GM06990 (cell line): Measurements from ENCODE around the gene NPTXR.
A peak's percentile ranks its signal among the peaks of the same experiment; 100 is the strongest.

Experiments used
- DNase-seq: peaks from one replicate; pipeline ENCODE4 v3.0.0-alpha.2; 2011; ENCODE audit not compliant: insufficient read length; ENCODE audit errors: extremely low read depth
- H3K27me3 ChIP-seq: replicated peaks from 2 replicates; pipeline ENCODE4 v1.6.0; 2011; ENCODE audit warnings: low read length; ENCODE audit not compliant: control insufficient read depth, insufficient read depth
- H3K36me3 ChIP-seq: 2 replicates; pipeline ENCODE4 v1.5.1; 2011; ENCODE audit warnings: low read length; ENCODE audit not compliant: control insufficient read depth, insufficient read depth
- H3K4me3 ChIP-seq: replicated peaks from 2 replicates; pipeline ENCODE4 v1.5.1; 2011; ENCODE audit warnings: low read depth, mild to moderate bottlenecking, control low read depth, low read length
- TF ChIP-seq, protein P1 (sequence below): IDR thresholded peaks from 2 replicates; pipeline ENCODE4 v1.5.1; 2011; ENCODE audit warnings: low read length, control low read depth, mild to moderate bottlenecking, inconsistent platforms; ENCODE audit not compliant: insufficient read depth, poor library complexity, severe bottlenecking

NPTXR gene

DNA sequence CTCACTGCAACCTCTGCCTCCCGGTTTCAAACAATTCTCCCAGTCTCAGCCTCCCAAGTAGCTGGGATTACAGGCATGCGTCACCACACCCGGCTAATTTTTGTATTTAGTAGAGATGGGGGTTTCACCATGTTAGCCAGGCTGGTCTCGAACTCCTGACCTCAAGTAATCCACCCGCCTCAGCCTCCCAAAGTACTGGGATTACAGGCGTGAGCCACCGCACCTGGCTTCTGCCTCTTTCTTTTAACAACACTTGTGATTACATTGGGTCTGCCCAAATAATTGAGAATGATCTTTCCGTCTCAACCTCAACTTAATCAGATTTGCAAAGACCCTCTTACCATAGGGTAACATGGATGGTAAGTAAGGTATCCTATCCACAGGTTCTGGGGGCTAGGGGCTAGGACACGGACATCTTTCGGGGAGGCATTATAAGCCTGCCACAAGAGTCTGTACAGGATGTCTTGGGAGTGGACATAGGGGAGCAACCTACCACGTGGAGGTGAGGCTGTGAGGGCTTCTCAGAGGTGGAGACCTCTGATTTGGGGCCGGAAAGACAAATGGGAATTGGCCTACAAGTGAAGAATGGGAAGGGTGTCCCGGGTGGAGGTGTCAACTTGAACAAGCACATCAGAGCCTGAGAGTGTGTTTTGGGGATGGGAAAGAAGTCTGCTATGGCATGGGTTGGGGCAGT lies 30.8 kb upstream of the NPTXR start:
- Histone ChIP-seq H3K36me3 (peaks cover 2% of the 10 kb centered on the region), H3K4me3 (no peak overlapping the region), H3K27me3 (no peaks in the 10 kb centered on the region)
- TF ChIP-seq, protein P1, sequence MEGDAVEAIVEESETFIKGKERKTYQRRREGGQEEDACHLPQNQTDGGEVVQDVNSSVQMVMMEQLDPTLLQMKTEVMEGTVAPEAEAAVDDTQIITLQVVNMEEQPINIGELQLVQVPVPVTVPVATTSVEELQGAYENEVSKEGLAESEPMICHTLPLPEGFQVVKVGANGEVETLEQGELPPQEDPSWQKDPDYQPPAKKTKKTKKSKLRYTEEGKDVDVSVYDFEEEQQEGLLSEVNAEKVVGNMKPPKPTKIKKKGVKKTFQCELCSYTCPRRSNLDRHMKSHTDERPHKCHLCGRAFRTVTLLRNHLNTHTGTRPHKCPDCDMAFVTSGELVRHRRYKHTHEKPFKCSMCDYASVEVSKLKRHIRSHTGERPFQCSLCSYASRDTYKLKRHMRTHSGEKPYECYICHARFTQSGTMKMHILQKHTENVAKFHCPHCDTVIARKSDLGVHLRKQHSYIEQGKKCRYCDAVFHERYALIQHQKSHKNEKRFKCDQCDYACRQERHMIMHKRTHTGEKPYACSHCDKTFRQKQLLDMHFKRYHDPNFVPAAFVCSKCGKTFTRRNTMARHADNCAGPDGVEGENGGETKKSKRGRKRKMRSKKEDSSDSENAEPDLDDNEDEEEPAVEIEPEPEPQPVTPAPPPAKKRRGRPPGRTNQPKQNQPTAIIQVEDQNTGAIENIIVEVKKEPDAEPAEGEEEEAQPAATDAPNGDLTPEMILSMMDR, result no peak
- no peak for DNase-seq

DNA sequence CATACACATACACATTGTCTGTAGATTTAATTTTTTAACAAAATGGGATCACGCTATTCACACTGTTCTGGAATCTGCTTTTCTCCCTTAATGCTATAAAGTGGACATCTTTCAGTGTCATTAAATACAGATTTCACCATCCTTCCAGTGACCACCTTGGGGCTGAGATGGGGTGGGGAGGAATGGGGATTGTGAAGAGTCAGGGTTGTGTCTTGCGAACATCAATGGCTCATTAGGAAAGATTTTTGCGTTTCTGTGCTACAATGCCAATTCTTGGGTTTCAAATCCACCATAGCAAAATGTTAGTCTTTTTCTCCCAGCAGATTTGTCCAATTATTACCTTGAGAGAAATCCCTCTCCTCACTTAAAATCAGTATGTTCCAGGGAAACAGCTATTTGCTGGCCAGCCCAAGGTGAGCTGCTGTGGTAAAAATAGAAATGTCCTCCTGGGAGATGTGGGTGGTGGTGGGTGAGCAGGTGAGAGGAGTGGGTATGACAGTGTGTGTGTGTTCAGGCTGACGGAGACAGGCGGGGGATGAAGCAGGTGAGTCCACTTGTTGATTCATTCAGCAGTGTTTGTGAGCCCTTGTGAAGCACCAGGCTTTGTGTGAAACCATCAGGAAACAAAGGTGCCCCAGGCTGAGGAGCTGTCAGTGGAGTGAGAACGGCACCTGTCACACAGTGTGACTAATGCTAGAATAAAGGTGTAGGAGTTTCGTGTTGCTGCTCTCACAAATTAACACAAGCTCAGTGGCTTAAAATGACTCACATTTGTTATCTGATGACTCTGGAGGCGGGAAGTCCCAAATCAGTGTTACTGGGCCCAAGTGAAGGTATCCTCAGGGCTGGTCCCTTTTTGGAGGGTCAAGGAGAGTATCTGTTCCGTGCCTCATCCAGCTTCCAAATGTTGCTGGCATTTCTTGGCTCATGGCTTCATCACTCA lies 29.9 kb upstream of the NPTXR start:
- H3K36me3 ChIP-seq, result peaks cover 8% of the 10 kb centered on the region
- H3K27me3 ChIP-seq, result no peaks in the 10 kb centered on the region
- TF ChIP-seq, protein P1, result no peak
- H3K4me3 ChIP-seq, result peak overlapping the region; percentile 72; the same call in 1 of the 2 replicates
- DNase-seq, result peak; percentile 66

DNA sequence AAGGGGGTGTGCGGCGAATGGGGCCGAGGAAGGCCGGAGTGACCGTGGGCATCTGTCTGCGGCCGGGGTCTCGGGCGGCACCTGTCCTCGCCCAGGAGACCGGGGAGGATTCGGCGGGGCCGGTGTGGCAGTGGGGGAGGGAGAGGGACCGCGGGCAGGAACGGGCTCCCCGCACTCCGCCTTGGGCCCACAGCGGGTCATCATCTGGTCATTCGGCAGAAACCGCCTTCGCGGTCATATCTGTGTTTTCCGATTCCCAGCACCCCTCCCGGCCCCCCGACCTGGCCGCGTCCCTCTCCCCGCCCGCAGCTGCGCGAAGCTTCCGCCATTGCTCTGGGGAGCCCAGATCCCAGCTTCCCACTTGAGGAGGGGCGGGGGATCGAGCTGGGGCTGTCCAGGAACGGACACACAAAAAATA lies 29.0 kb upstream of the NPTXR start:
- DNase-seq, result no peak
- Histone ChIP-seq H3K4me3 (peak overlapping the region; percentile 72), H3K36me3 (peaks cover 12% of the 10 kb centered on the region), H3K27me3 (no peaks in the 10 kb centered on the region)
- TF ChIP-seq, protein P1, result no peak

DNA sequence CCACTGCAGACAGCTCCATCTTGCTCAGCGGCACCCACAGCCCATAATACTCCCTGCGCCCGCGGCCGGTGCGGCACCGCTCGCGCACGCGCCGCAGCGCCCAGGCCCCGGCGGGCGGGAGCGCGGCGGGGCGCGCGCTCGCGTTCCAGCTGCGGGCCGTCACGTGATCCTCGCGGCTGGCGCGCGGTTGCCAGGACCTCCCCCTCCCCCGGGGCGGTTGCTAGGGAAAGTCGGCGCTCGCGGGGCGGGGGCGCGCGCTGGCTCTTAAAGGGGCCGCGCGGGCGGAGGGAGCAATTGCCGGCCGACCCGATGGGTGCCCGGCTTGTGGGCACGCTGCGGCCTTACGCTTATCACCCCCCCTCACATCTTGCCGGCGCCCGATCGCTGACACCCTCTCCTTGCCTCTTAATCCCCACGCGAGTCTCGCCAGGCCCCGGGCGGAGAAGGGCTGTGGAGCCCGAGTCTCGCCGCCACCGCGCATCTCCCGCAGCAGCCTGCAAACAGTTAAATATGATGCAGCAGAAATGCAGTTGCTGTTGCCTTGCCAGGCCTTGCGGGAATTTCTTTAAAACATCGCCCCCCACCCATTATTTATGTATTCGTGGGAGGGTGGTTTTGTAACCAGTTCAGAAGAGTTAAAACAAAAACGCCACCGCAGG lies 28.5 kb upstream of the NPTXR start, which contains the start of gene CBX6:
CBX6 (minus strand) TSS at position 45 of the 659 bp plus-strand sequence; CDS start at position 19, 26 bp downstream.
- DNase-seq, result peak; percentile 95
- TF ChIP-seq, protein P1, result no peak
- Histone ChIP-seq H3K36me3 (peaks cover 15% of the 10 kb centered on the region), H3K4me3 (peak within 1 kb of the TSS; percentile 90), H3K27me3 (no peaks in the 10 kb centered on the region)

DNA sequence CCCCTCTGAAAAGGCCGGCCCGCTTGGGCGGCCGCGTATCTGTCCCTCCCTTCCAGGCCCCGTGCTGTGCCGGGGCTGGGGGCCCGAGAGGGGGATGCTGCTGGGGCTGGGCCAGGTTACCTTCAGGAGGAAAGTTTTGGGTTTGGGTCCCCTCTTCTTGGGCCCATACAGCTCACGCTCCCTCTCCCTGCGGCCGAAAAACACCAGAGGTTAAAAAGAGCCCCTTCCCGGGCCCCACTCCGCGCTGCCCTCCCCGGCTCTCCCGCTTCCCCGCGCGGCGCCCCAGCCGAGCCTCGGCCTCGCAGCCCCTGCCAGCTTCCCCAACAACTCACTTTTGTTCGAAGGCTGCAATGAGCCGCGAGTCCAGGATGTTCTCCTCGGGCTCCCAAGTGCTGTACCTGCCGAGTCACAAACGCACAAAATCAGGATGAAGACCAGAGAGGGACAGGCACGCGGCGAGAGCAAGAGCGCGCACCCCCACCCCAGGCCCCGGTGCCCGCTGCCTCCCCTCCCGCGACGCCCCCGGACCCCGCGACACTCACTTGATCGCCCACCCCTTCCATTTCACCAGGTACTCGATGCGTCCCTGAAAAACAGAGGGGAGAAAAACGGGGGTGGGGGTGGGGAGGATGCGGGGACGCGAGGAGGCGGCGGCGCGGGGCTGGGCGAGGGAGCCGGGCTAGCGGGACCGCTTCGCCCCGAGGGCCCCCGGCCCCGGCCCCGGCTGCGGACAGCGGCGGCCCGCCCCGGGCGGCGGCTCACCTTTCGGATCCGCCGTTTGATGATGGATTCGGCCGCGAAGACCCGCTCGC lies 27.7 kb upstream of the NPTXR start:
- no peak for DNase-seq
- no peaks in the 10 kb centered on the region for H3K27me3 ChIP-seq
- TF ChIP-seq, protein P1, result no peak
- H3K4me3 ChIP-seq, result peak overlapping the region; percentile 90
- peaks cover 16% of the 10 kb centered on the region for H3K36me3 ChIP-seq
